Esophagus squamous epithelium (tissue), 4 donors: Measurements from ENCODE around the gene ATP1A1.

Source experiments
- POLR2A ChIP-seq, 4 donors: fragments of 450-650 bp; IDR thresholded peaks; one replicate each; pipeline ENCODE4 v1.6.1; 2017; ENCODE audit warnings: antibody characterized with exemption in 4 of 4, mild to moderate bottlenecking in 4 of 4, moderate library complexity in 3 of 4
- TF ChIP-seq, protein P1 (sequence below), 6 experiments: fragments of 450-650 bp in 4 of 6; fragments of 200-600 bp in 2 of 6; sonication (generic) in 2 of 6; IDR thresholded peaks; one replicate each; pipeline ENCODE4 v1.5.1; 2016 to 2019; ENCODE audit warnings: antibody characterized with exemption in 6 of 6, mild to moderate bottlenecking in 4 of 6, moderate library complexity in 4 of 6

DNA sequence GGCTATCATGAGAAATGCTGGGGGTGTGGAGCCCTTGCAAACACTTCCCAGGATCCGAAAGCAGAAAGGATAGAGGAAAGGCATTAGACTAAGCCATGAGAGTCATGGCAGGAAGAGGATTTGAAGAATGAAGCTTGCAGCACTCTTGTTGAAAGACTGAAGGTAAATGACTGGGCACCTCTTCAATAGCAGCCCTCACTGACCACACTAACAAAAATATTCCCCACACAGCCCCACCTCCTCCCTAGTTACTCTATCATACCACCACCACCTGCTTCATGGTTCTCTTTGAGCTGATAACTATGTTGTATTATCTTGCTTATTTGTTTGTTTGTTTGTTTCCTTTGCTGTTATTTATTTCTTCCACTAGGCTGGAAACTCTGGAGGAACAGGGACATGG is 13.2 kb upstream of the ATP1A1 start:
- TF ChIP-seq POLR2A (IDR thresholded peaks at IDR 0.05): no peak
- TF ChIP-seq, protein P1, sequence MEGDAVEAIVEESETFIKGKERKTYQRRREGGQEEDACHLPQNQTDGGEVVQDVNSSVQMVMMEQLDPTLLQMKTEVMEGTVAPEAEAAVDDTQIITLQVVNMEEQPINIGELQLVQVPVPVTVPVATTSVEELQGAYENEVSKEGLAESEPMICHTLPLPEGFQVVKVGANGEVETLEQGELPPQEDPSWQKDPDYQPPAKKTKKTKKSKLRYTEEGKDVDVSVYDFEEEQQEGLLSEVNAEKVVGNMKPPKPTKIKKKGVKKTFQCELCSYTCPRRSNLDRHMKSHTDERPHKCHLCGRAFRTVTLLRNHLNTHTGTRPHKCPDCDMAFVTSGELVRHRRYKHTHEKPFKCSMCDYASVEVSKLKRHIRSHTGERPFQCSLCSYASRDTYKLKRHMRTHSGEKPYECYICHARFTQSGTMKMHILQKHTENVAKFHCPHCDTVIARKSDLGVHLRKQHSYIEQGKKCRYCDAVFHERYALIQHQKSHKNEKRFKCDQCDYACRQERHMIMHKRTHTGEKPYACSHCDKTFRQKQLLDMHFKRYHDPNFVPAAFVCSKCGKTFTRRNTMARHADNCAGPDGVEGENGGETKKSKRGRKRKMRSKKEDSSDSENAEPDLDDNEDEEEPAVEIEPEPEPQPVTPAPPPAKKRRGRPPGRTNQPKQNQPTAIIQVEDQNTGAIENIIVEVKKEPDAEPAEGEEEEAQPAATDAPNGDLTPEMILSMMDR (IDR thresholded peaks at IDR 0.05): no peak
